ENCODE results near the gene DHX40.
"Not testable (repeated sequence)": the region's sequence is repeated elsewhere in the genome, so short reads cannot be mapped to it uniquely, and the experiment has no call there.

The DHX40 gene

GRCh38 chr17:59631276-59631675, 65.9 kb downstream of the DHX40 start:
- no peak for DNase-seq

GRCh38 chr17:59632398-59632797, 67.0 kb downstream of the DHX40 start:
- no peak for DNase-seq

- no peak for DNase-seq
Observed at GRCh38 chr17:59633658-59634359, 68.4 kb downstream of the DHX40 start.

- DNase-seq, result no peak
Observed at GRCh38 chr17:59634632-59635541, 69.5 kb downstream of the DHX40 start.

- DNase-seq, result no peak
Observed at GRCh38 chr17:59637611-59638310, 72.4 kb downstream of the DHX40 start.

GRCh38 chr17:59638553-59638952, 73.1 kb downstream of the DHX40 start:
- DNase-seq, result no peak

GRCh38 chr17:59641799-59642484, 76.5 kb downstream of the DHX40 start:
- no peak for DNase-seq

- DNase-seq, result no peak
Observed at GRCh38 chr17:59642565-59642964, 77.2 kb downstream of the DHX40 start.

GRCh38 chr17:59643159-59644140, 78.0 kb downstream of the DHX40 start:
- DNase-seq, result no peak

- no peak for DNase-seq
Observed at GRCh38 chr17:59647288-59647687, 81.9 kb downstream of the DHX40 start.

GRCh38 chr17:59649886-59650285, 84.5 kb downstream of the DHX40 start:
- no peak for DNase-seq

GRCh38 chr17:59650642-59651041, 85.2 kb downstream of the DHX40 start:
- no peak for DNase-seq

GRCh38 chr17:59651346-59651745, 85.9 kb downstream of the DHX40 start:
- no peak for DNase-seq

GRCh38 chr17:59652119-59652518, 86.7 kb downstream of the DHX40 start:
- no peak for DNase-seq

GRCh38 chr17:59656624-59657023, 91.2 kb downstream of the DHX40 start:
- not testable (repeated sequence) for DNase-seq
